ENCODE results near the gene BICRA.

The BICRA gene

DNA sequence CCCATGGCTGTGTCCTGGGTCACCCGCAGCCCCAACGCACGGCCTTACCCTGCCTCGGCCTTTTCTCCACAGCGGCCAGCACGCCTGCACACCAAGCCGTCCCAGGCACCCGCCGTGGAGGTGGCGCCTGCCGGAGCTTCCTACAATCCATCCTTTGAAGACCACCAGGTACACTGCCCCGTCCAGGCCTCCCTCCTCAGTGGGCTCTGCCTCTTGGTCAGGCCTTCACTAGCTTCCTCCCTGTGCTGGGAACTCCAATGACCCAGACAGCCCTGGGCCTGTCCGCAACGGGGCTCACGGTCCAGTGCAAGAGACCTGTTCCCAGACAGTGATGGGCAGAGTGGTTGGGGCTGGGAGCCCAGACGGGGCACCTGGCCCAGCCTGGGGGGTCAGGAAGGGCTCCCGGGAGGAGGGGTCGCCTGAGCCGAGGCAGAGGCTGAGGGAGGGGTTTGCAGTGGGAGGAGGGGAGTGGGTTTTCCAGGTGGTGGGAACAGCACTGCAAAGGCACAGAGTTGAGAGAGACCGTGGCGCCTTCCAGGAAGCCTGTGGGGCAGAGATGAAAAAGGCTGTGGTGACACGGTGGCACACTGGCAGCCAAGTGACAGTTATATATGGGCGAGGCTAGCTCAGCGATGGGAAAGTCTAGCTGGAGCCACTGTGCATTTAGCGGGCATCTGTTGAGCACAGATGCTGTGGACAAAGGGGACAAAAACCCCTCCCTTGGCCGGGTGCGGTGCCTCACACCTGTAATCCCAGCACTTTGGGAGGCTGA, 143.7 kb downstream of the BICRA start:
- peaks cover 58% of the 10 kb centered on the region for H3K36me3 ChIP-seq (ENCODE audit: control insufficient read depth, insufficient read depth, low read length)
- TF ChIP-seq, protein P1, sequence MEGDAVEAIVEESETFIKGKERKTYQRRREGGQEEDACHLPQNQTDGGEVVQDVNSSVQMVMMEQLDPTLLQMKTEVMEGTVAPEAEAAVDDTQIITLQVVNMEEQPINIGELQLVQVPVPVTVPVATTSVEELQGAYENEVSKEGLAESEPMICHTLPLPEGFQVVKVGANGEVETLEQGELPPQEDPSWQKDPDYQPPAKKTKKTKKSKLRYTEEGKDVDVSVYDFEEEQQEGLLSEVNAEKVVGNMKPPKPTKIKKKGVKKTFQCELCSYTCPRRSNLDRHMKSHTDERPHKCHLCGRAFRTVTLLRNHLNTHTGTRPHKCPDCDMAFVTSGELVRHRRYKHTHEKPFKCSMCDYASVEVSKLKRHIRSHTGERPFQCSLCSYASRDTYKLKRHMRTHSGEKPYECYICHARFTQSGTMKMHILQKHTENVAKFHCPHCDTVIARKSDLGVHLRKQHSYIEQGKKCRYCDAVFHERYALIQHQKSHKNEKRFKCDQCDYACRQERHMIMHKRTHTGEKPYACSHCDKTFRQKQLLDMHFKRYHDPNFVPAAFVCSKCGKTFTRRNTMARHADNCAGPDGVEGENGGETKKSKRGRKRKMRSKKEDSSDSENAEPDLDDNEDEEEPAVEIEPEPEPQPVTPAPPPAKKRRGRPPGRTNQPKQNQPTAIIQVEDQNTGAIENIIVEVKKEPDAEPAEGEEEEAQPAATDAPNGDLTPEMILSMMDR (IDR thresholded peaks at IDR 0.05; ENCODE audit: insufficient read depth, low read length, poor library complexity, severe bottlenecking): no peak
- no peak for DNase-seq (ENCODE audit: extremely low read depth, insufficient read length)

More for the DNA sequence above, 143.7 kb downstream of the BICRA start:
- no peaks in the 10 kb centered on the region for H3K27me3 ChIP-seq (replicated peaks; ENCODE audit: control insufficient read depth, insufficient read depth, low read length)
- H3K4me3 ChIP-seq (replicated peaks; ENCODE audit: low read depth, low read length): no peak overlapping the region
